Stimulated activated CD4-positive, alpha-beta T cell treated with anti-CD3 and anti-CD28 coated beads, Interleukin-2, amount 100 ng/mL, for 48 hours (primary cell): Measurements from ENCODE around the gene MRNIP.

Experiments used
- DNase-seq, 2 donors: peaks; one replicate each; pipeline ENCODE4 v3.0.0-alpha.2; 2020

MRNIP gene

GRCh38 chr5:179788193-179788854 is 70.3 kb downstream of the MRNIP start:
- DNase-seq: no peak
